MCF 10A (cell line): ENCODE results near the gene FOXP1. TPM values are rescaled to one million over a fixed set of nuclear protein-coding genes. Genes with fewer than 3 reads are reported as not detected.

Experiments
- BruUV-seq: library from RNA; stranded (reverse); fragments of 400-500 nt; replicated peaks from 2 replicates; lab custom pipeline; 2021; lab: Mats Ljungman, UMichigan
- CTCF ChIA-PET: fragments of 300-600 bp; sonication (Branson Sonifier 250); formaldehyde crosslinking; extraction: SDS; loops from one replicate; lab custom pipeline; 2021; ENCODE audit warnings: antibody characterized with exemption, inconsistent platforms; lab: Yijun Ruan, JAX
- POLR2A ChIA-PET: fragments of 300-600, 350-650 bp; sonication (Branson Sonifier 250); formaldehyde crosslinking; extraction: SDS; loops from one replicate; lab custom pipeline; 2020; ENCODE audit warnings: antibody characterized with exemption, inconsistent platforms; lab: Yijun Ruan, JAX
- DNase-seq: peaks from one replicate; pipeline ENCODE4 v3.0.0-alpha.2; 2018; ENCODE audit not compliant: unreplicated experiment
- H3K27ac Mint-ChIP-seq: one replicate; pipeline ENCODE4 v1.8.0; 2022; ENCODE audit warnings: mild to moderate bottlenecking, low read depth, mixed read lengths; ENCODE audit not compliant: unreplicated experiment
- H3K27me3 Mint-ChIP-seq: one replicate; pipeline ENCODE4 v1.8.0; 2022; ENCODE audit warnings: mixed read lengths; ENCODE audit not compliant: insufficient read depth, unreplicated experiment
- H3K36me3 Mint-ChIP-seq: one replicate; pipeline ENCODE4 v1.8.0; 2022; ENCODE audit warnings: mild to moderate bottlenecking, moderate library complexity, mixed read lengths; ENCODE audit not compliant: insufficient read depth, unreplicated experiment
- H3K4me1 Mint-ChIP-seq: one replicate; pipeline ENCODE4 v1.8.0; 2022; ENCODE audit warnings: mixed read lengths; ENCODE audit not compliant: insufficient read depth, unreplicated experiment
- H3K4me3 Mint-ChIP-seq: one replicate; pipeline ENCODE4 v1.8.0; 2022; ENCODE audit warnings: mild to moderate bottlenecking, moderate library complexity, mixed read lengths; ENCODE audit not compliant: unreplicated experiment
- H3K9me3 Mint-ChIP-seq: one replicate; pipeline ENCODE4 v1.8.0; 2022; ENCODE audit warnings: mixed read lengths; ENCODE audit not compliant: unreplicated experiment
- CTCF ChIP-seq: fragments of 200-600 bp; IDR thresholded peaks from one replicate; pipeline ENCODE4 v1.8.0; 2022; ENCODE audit warnings: antibody characterized with exemption, mild to moderate bottlenecking; ENCODE audit not compliant: unreplicated experiment
- intact Hi-C: fragments of 100-400 bp; cut with micrococcal nuclease; formaldehyde crosslinking; loops from 2 replicates; pipeline ENCODE4 v1.14.1; 2022
- total RNA-seq: library from RNA; stranded (reverse); gene quantifications from 2 replicates; pipeline ENCODE4 v1.2.3, GENCODE V29; 2022

The FOXP1 gene
- total RNA-seq, 1 experiment from 2014 or later = 49.0 TPM

- POLR2A ChIA-PET = interaction anchor here (0.7 kb wide), 1 partner anchor 71 kb away, joined by 4 read pairs; no protein-coding TSS in a partner anchor
- Mint-ChIP-seq H3K4me1 (peaks cover 3% of the 10 kb centered on the region), H3K9me3 (no peaks in the 10 kb centered on the region), H3K27ac (no peak overlapping the region), H3K27me3 (no peaks in the 10 kb centered on the region), H3K4me3 (no peak overlapping the region), H3K36me3 (peaks cover 7% of the 10 kb centered on the region)
- DNase-seq = no peak
- CTCF ChIA-PET = interaction anchor here (0.7 kb wide), 2 partner anchors 9 to 1507 kb away, joined by 3 read pairs; no protein-coding TSS in a partner anchor
- TF ChIP-seq CTCF = no peak
- no TSS peak for BruUV-seq
- intact Hi-C loops = no loop called here
Measured at GRCh38 chr3:71136276-71136675, 447.3 kb downstream of the FOXP1 start.

GRCh38 chr3:71135373-71136088 lies 448.0 kb downstream of the FOXP1 start:
- ChIA-PET POLR2A (interaction anchor here (0.7 kb wide), 2 partner anchors 70 to 373 kb away, joined by 4 read pairs; no protein-coding TSS in a partner anchor), CTCF (interaction anchor here (0.6 to 0.7 kb wide), 2 partner anchors 461 to 1507 kb away, joined by 3 read pairs; no protein-coding TSS in a partner anchor)
- Mint-ChIP-seq H3K4me3 (no peak overlapping the region), H3K27me3 (no peaks in the 10 kb centered on the region), H3K36me3 (peaks cover 7% of the 10 kb centered on the region), H3K4me1 (peaks cover 5% of the 10 kb centered on the region), H3K27ac (no peak overlapping the region), H3K9me3 (no peaks in the 10 kb centered on the region)
- TF ChIP-seq CTCF = no peak
- no peak for DNase-seq
- intact Hi-C loops = no loop called here
- BruUV-seq = no TSS peak

- H3K4me1 Mint-ChIP-seq = peaks cover 15% of the 10 kb centered on the region
Measured at GRCh38 chr3:71134521-71134920, 449.0 kb downstream of the FOXP1 start.

More at GRCh38 chr3:71134521-71134920, 449.0 kb downstream of the FOXP1 start:
- BruUV-seq = no TSS peak
- Mint-ChIP-seq H3K4me3 (no peak overlapping the region), H3K36me3 (peaks cover 5% of the 10 kb centered on the region), H3K9me3 (no peaks in the 10 kb centered on the region), H3K27ac (no peak overlapping the region), H3K27me3 (no peaks in the 10 kb centered on the region)
- DNase-seq = no peak
- no peak for TF ChIP-seq CTCF
- ChIA-PET CTCF (no interaction called here), POLR2A (no interaction called here)
- intact Hi-C loops = no loop called here
